ENCODE measurements around the gene MED15. TPM values are rescaled to one million over a fixed set of nuclear protein-coding genes. Genes with fewer than 3 reads are reported as not detected.

Gene MED15
- polyA plus RNA-seq, 2 of the 4 experiments (the other 2 are of a cell fraction): 10.7 to 29.7 TPM

DNA sequence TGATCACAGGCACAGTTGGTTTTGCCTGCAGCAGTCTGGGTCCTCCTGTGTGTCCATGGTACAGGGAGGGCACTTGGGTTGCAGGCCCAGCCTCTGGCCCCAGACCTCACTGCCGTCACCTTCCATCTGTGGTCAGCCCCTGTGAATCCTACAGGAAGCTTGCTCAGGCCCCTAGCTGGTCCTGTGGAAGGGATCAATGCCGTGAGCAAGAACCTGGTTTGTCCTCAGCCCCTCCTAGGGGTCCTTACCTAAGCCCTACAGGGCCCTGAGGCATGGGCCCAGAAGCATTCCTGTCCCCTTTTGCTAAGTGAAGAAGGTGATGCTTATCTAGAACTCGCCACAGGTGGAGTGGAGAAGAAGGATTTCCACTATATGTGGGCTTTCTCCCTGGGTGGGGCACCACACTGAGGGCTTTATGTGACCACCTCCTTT, 29.9 kb downstream of the MED15 start:
- ChIA-PET CTCF (interaction anchor here (0.7 to 3.4 kb wide), 3 partner anchors 10 to 27 kb away, joined by 3 to 11 read pairs (median 9); no protein-coding TSS in a partner anchor), POLR2A (no interaction called here)
- ATAC-seq: no peak
- H3K4me1 ChIP-seq: peaks cover 10% of the 10 kb centered on the region
- DNase-seq (ENCODE audit: low read depth in 1 of 2, low spot score in 1 of 2): no peak
- no peaks in the 10 kb centered on the region for H3K9me3 ChIP-seq
- no CpG with 5 or more reads among the region's 3 CpGs for WGBS (ENCODE audit: missing lambda C conversion rate)
- TF ChIP-seq RFX5 (IDR thresholded peaks at IDR 0.05): no peak
- no peak for TF ChIP-seq NFE2L2 (conservative IDR thresholded peaks at IDR 0.05; ENCODE audit: low read length)
- TF ChIP-seq, protein P1, sequence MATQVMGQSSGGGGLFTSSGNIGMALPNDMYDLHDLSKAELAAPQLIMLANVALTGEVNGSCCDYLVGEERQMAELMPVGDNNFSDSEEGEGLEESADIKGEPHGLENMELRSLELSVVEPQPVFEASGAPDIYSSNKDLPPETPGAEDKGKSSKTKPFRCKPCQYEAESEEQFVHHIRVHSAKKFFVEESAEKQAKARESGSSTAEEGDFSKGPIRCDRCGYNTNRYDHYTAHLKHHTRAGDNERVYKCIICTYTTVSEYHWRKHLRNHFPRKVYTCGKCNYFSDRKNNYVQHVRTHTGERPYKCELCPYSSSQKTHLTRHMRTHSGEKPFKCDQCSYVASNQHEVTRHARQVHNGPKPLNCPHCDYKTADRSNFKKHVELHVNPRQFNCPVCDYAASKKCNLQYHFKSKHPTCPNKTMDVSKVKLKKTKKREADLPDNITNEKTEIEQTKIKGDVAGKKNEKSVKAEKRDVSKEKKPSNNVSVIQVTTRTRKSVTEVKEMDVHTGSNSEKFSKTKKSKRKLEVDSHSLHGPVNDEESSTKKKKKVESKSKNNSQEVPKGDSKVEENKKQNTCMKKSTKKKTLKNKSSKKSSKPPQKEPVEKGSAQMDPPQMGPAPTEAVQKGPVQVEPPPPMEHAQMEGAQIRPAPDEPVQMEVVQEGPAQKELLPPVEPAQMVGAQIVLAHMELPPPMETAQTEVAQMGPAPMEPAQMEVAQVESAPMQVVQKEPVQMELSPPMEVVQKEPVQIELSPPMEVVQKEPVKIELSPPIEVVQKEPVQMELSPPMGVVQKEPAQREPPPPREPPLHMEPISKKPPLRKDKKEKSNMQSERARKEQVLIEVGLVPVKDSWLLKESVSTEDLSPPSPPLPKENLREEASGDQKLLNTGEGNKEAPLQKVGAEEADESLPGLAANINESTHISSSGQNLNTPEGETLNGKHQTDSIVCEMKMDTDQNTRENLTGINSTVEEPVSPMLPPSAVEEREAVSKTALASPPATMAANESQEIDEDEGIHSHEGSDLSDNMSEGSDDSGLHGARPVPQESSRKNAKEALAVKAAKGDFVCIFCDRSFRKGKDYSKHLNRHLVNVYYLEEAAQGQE (IDR thresholded peaks at IDR 0.05): no peak
- no peak for TF ChIP-seq HOXB13 (CRISPR knock-in tag; IDR thresholded peaks at IDR 0.05; ENCODE audit: low read depth)
- TF ChIP-seq POLR2A (IDR thresholded peaks at IDR 0.05; ENCODE audit: low read length): no peak
- no peak for TF ChIP-seq JUN (IDR thresholded peaks at IDR 0.05)
- TF ChIP-seq POLR2AphosphoS2 (conservative IDR thresholded peaks at IDR 0.05; ENCODE audit: low read length): no peak
- no peak for TF ChIP-seq EP300 (IDR thresholded peaks at IDR 0.05)
- TF ChIP-seq RNF2 (IDR thresholded peaks at IDR 0.05; ENCODE audit: borderline replicate concordance, low read depth): no peak
- no peak for TF ChIP-seq BHLHE40 (IDR thresholded peaks at IDR 0.05; ENCODE audit: low read depth, low read length)
- TF ChIP-seq HEYL (CRISPR knock-in tag; IDR thresholded peaks at IDR 0.05): no peak
- no peak for TF ChIP-seq MYC (IDR thresholded peaks at IDR 0.05; ENCODE audit: borderline replicate concordance, low read length)
- TF ChIP-seq, protein P2, sequence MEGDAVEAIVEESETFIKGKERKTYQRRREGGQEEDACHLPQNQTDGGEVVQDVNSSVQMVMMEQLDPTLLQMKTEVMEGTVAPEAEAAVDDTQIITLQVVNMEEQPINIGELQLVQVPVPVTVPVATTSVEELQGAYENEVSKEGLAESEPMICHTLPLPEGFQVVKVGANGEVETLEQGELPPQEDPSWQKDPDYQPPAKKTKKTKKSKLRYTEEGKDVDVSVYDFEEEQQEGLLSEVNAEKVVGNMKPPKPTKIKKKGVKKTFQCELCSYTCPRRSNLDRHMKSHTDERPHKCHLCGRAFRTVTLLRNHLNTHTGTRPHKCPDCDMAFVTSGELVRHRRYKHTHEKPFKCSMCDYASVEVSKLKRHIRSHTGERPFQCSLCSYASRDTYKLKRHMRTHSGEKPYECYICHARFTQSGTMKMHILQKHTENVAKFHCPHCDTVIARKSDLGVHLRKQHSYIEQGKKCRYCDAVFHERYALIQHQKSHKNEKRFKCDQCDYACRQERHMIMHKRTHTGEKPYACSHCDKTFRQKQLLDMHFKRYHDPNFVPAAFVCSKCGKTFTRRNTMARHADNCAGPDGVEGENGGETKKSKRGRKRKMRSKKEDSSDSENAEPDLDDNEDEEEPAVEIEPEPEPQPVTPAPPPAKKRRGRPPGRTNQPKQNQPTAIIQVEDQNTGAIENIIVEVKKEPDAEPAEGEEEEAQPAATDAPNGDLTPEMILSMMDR (IDR thresholded peaks at IDR 0.05): no peak
- TF ChIP-seq ZFP36 (IDR thresholded peaks at IDR 0.05; ENCODE audit: borderline replicate concordance, partially characterized antibody): no peak
- no peak for TF ChIP-seq BCL3 (IDR thresholded peaks at IDR 0.05)
- TF ChIP-seq, protein P3, sequence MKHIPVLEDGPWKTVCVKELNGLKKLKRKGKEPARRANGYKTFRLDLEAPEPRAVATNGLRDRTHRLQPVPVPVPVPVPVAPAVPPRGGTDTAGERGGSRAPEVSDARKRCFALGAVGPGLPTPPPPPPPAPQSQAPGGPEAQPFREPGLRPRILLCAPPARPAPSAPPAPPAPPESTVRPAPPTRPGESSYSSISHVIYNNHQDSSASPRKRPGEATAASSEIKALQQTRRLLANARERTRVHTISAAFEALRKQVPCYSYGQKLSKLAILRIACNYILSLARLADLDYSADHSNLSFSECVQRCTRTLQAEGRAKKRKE (CRISPR knock-in tag; IDR thresholded peaks at IDR 0.05; ENCODE audit: low read depth): no peak
- TF ChIP-seq, protein P4, sequence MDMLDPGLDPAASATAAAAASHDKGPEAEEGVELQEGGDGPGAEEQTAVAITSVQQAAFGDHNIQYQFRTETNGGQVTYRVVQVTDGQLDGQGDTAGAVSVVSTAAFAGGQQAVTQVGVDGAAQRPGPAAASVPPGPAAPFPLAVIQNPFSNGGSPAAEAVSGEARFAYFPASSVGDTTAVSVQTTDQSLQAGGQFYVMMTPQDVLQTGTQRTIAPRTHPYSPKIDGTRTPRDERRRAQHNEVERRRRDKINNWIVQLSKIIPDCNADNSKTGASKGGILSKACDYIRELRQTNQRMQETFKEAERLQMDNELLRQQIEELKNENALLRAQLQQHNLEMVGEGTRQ (IDR thresholded peaks at IDR 0.05): no peak
- no peak overlapping the region for H3K4me3 ChIP-seq
- no peak overlapping the region for H3K4me2 ChIP-seq
- FAIRE-seq: no peak
- no peak overlapping the region for H3K27ac ChIP-seq

DNA sequence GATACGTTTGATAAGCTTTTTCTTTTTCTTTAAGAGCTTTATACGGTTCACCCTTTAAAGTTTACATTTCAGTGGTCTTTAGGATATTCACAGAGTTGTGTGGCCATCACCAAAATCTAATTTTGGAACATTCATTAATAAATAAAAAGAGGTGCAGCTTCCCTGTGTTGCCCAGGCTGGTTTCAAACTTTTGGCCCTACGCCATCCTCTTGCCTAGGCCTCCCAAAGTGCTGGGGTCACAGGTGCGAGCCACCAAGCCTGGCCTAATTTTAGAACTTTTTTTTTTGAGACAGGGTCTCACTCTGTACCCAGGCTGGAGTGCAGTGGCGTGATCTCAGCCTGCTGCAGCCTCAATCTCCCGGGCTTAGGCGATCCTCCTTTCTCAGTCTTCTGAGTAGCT, 30.6 kb downstream of the MED15 start:
- H3K4me1 ChIP-seq: peaks cover 4% of the 10 kb centered on the region
- FAIRE-seq (no peak), DNase-seq (ENCODE audit: low read depth in 1 of 2, low spot score in 1 of 2) (no peak), ATAC-seq (no peak)
- H3K9me3 ChIP-seq: no peaks in the 10 kb centered on the region
- TF ChIP-seq ZSCAN20 (CRISPR knock-in tag; IDR thresholded peaks at IDR 0.05) (no peak), TP53 (CRISPR knock-in tag; IDR thresholded peaks at IDR 0.05) (no peak), GATA3 (IDR thresholded peaks at IDR 0.05; ENCODE audit: borderline replicate concordance) (no peak), CBX2 (IDR thresholded peaks at IDR 0.05; ENCODE audit: borderline replicate concordance, low read depth) (no peak), CHD2 (IDR thresholded peaks at IDR 0.05; ENCODE audit: low read length, partially characterized antibody) (no peak), ZNF302 (CRISPR knock-in tag; IDR thresholded peaks at IDR 0.05) (no peak), PHF8 (IDR thresholded peaks at IDR 0.05; ENCODE audit: borderline replicate concordance, low read depth) (no peak), HDAC2 (IDR thresholded peaks at IDR 0.05) (no peak), HOXA7 (CRISPR knock-in tag; IDR thresholded peaks at IDR 0.05) (no peak), RAD21 (conservative IDR thresholded peaks at IDR 0.05 in 1 of 2, IDR thresholded peaks at IDR 0.05 in 1 of 2) (no peak), KDM5A (IDR thresholded peaks at IDR 0.05) (no peak)
- TF ChIP-seq, protein P4 (IDR thresholded peaks at IDR 0.05): no peak
- CTCF ChIA-PET: interaction anchor here (0.7 to 3.4 kb wide), 3 partner anchors 10 to 26 kb away, joined by 3 to 11 read pairs (median 9); no protein-coding TSS in a partner anchor
- 94% methylated on average over 7 of the region's 7 CpGs for WGBS (ENCODE audit: missing lambda C conversion rate)
- no peak overlapping the region for H3K4me2 ChIP-seq
- no peak overlapping the region for H3K4me3 ChIP-seq
- no peak overlapping the region for H3K27ac ChIP-seq
- POLR2A ChIA-PET: no interaction called here

Data from A549 (cell line).